Measurements from ENCODE around the gene PLEKHA7. TPM values are rescaled to one million over a fixed set of nuclear protein-coding genes. Genes with fewer than 3 reads are reported as not detected.

The PLEKHA7 gene
- total and polyA plus RNA-seq, 2 experiments from 2014 or later: 0.43 TPM; not detected in 1

DNA sequence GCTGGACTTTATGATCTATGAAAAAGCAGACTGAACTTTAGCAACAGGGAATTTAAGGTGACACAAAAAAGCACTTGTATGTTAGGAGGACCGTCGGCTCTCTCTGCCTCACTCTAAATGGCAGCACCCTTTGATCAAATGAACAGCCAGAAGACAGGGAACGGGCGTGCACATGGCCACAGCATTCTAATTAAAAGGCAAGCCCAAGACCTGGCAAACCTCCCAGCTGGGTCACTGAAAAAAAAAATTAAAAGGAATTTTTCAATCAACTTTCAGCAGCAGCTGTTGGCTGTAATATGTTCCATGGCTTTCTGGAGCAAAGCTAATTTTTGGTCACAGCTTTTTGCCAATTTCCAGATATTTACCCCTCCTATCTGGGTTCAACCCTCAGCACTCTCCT lies 159.2 kb downstream of the PLEKHA7 start:
- no peaks in the 10 kb centered on the region for H3K36me3 ChIP-seq (ENCODE audit: low read depth)
- no peaks in the 10 kb centered on the region for H3K9me3 ChIP-seq (ENCODE audit: low read depth)
- no peaks in the 10 kb centered on the region for H3K79me2 ChIP-seq (ENCODE audit: insufficient read depth)
- 1 to 9% methylated on average over 4 of the region's 4 CpGs for WGBS, 2 experiments (ENCODE audit: low coverage in 1 of 2, low lambda C conversion rate in 2 of 2, missing lambda C conversion rate in 2 of 2)
- no peaks in the 10 kb centered on the region for H3K9me2 ChIP-seq (ENCODE audit: insufficient read depth)
- no peaks in the 10 kb centered on the region for H4K20me1 ChIP-seq (ENCODE audit: insufficient read depth)
- no peak overlapping the region for H2AFZ ChIP-seq
- H3K27me3 ChIP-seq (replicated peaks; ENCODE audit: insufficient read depth): no peaks in the 10 kb centered on the region
- TF ChIP-seq EZH2phosphoT487 (IDR thresholded peaks at IDR 0.05; ENCODE audit: insufficient read depth, low read depth): no peak
- no peak for TF ChIP-seq EZH2 (IDR thresholded peaks at IDR 0.05; ENCODE audit: insufficient read depth, poor library complexity, severe bottlenecking)
- in situ Hi-C loops (cut with MboI): no loop called here
- no peak overlapping the region for H3K4me2 ChIP-seq (ENCODE audit: unreplicated experiment)
- H3F3A ChIP-seq (ENCODE audit: insufficient read depth): no peaks in the 10 kb centered on the region
- no peak for DNase-seq
- H3K4me3 ChIP-seq: no peak overlapping the region
- no peaks in the 10 kb centered on the region for H3K4me1 ChIP-seq (ENCODE audit: insufficient read depth)
- no peak overlapping the region for H3K9ac ChIP-seq
- no peak overlapping the region for H3K27ac ChIP-seq

DNA sequence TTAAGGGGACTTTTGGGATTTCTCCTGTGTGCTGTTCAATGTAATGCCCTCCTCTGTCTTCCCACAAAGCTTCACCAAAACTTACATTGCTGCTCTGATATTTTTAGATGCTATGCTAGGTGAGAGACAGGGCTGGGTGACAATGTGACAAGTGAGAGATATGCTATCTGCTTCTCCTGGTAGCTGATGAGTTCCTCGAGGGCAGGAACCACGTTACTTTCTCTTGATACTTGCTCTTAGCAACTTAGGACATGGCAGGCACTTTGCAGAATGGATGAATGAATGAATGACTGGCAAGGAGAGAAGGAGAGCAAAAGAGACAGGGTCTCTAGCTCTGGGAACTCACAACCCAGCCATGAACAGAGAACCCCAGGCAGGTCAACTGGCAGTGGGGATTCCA lies 160.4 kb downstream of the PLEKHA7 start:
- WGBS, 2 experiments (ENCODE audit: low coverage in 1 of 2, low lambda C conversion rate in 2 of 2, missing lambda C conversion rate in 2 of 2): 33 to 43% methylated on average over 2 of the region's 2 CpGs

DNA sequence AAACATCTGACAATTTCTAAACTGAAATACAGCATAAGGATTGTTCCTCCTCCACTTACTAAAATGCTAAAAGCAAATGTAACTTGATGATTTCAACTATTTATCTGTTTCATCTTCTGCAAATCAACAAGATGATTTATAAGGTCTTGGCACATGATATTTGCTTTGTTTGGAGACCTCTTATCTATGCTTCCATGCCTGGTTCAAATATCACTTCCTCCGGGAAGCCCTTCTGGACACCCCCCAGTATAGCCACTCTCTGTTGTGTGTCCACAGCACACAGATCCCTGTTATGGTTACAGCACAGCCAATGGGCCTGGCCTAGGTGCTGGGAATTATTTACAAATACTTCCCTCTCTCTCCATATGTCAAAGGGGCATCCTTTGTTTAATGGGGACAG lies 160.9 kb downstream of the PLEKHA7 start:
- Histone ChIP-seq H3K4me3 (no peak overlapping the region), H3K79me2 (ENCODE audit: insufficient read depth) (no peaks in the 10 kb centered on the region)
- in situ Hi-C loops (cut with MboI): no loop called here

More for the DNA sequence above, 160.4 kb downstream of the PLEKHA7 start:
- Histone ChIP-seq H2AFZ (no peak overlapping the region), H3K27ac (no peak overlapping the region), H3K79me2 (ENCODE audit: insufficient read depth) (no peaks in the 10 kb centered on the region), H3K9me2 (ENCODE audit: insufficient read depth) (no peaks in the 10 kb centered on the region), H3K4me2 (ENCODE audit: unreplicated experiment) (no peak overlapping the region), H3K27me3 (replicated peaks; ENCODE audit: insufficient read depth) (0 out of 2 replicates have a peak, but pooled peaks cover 5% of the 10 kb centered on the region), H3K4me3 (no peak overlapping the region), H3K9me3 (ENCODE audit: low read depth) (no peaks in the 10 kb centered on the region), H3K9ac (no peak overlapping the region), H3K4me1 (ENCODE audit: insufficient read depth) (no peaks in the 10 kb centered on the region), H4K20me1 (ENCODE audit: insufficient read depth) (no peaks in the 10 kb centered on the region), H3F3A (ENCODE audit: insufficient read depth) (no peaks in the 10 kb centered on the region), H3K36me3 (ENCODE audit: low read depth) (no peaks in the 10 kb centered on the region)
- in situ Hi-C loops (cut with MboI): no loop called here
- no peak for DNase-seq
- TF ChIP-seq EZH2phosphoT487 (IDR thresholded peaks at IDR 0.05; ENCODE audit: insufficient read depth, low read depth): no peak
- TF ChIP-seq EZH2 (IDR thresholded peaks at IDR 0.05; ENCODE audit: insufficient read depth, poor library complexity, severe bottlenecking): no peak

DNA sequence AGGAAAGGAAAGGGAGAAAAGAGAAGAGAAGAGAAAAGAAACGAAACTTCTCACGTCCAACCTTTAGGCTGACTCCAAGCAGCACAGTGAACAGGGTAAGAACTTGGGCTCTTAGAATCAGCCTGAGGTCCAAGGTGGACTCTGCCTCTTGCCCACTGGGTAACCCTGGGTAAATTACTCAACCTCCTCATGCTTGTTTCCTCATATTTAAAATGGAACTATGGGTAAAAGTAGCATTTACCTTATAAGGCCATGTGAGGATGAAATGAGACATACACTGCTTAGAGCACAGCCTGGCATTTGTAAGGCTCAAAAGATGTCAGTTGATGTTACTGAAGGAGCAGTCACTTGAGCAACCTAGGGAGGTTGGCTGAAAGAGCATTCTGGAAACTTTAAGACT lies 167.9 kb downstream of the PLEKHA7 start:
- Histone ChIP-seq H4K20me1 (ENCODE audit: insufficient read depth) (no peaks in the 10 kb centered on the region), H3F3A (ENCODE audit: insufficient read depth) (no peaks in the 10 kb centered on the region), H3K79me2 (ENCODE audit: insufficient read depth) (no peaks in the 10 kb centered on the region), H3K9ac (no peak overlapping the region), H3K4me1 (ENCODE audit: insufficient read depth) (no peaks in the 10 kb centered on the region), H3K4me2 (ENCODE audit: unreplicated experiment) (no peak overlapping the region), H3K36me3 (ENCODE audit: low read depth) (no peaks in the 10 kb centered on the region), H2AFZ (no peak overlapping the region), H3K9me2 (ENCODE audit: insufficient read depth) (no peaks in the 10 kb centered on the region), H3K27ac (no peak overlapping the region), H3K4me3 (no peak overlapping the region), H3K27me3 (replicated peaks; ENCODE audit: insufficient read depth) (0 out of 2 replicates have a peak, but pooled peaks cover 5% of the 10 kb centered on the region), H3K9me3 (ENCODE audit: low read depth) (no peaks in the 10 kb centered on the region)
- WGBS, 2 experiments (ENCODE audit: low coverage in 1 of 2, low lambda C conversion rate in 2 of 2, missing lambda C conversion rate in 2 of 2): 64 to 72% methylated on average over 2 of the region's 2 CpGs
- DNase-seq: no peak
- TF ChIP-seq EZH2phosphoT487 (IDR thresholded peaks at IDR 0.05; ENCODE audit: insufficient read depth, low read depth): no peak
- TF ChIP-seq EZH2 (IDR thresholded peaks at IDR 0.05; ENCODE audit: insufficient read depth, poor library complexity, severe bottlenecking): no peak
- in situ Hi-C loops (cut with MboI): no loop called here

More for the DNA sequence above, 160.9 kb downstream of the PLEKHA7 start:
- H4K20me1 ChIP-seq (ENCODE audit: insufficient read depth): no peaks in the 10 kb centered on the region
- no peaks in the 10 kb centered on the region for H3K36me3 ChIP-seq (ENCODE audit: low read depth)
- no peaks in the 10 kb centered on the region for H3K4me1 ChIP-seq (ENCODE audit: insufficient read depth)
- H2AFZ ChIP-seq: no peak overlapping the region
- H3K4me2 ChIP-seq (ENCODE audit: unreplicated experiment): no peak overlapping the region
- WGBS, 2 experiments (ENCODE audit: low coverage in 1 of 2, low lambda C conversion rate in 2 of 2, missing lambda C conversion rate in 2 of 2): 84 to 87% methylated on average over 1 of the region's 1 CpG
- TF ChIP-seq EZH2 (IDR thresholded peaks at IDR 0.05; ENCODE audit: insufficient read depth, poor library complexity, severe bottlenecking): no peak
- TF ChIP-seq EZH2phosphoT487 (IDR thresholded peaks at IDR 0.05; ENCODE audit: insufficient read depth, low read depth): no peak
- no peaks in the 10 kb centered on the region for H3K9me2 ChIP-seq (ENCODE audit: insufficient read depth)
- DNase-seq: no peak
- 0 out of 2 replicates have a peak, but pooled peaks cover 5% of the 10 kb centered on the region for H3K27me3 ChIP-seq (replicated peaks; ENCODE audit: insufficient read depth)
- H3F3A ChIP-seq (ENCODE audit: insufficient read depth): no peaks in the 10 kb centered on the region
- no peak overlapping the region for H3K27ac ChIP-seq
- H3K9me3 ChIP-seq (ENCODE audit: low read depth): no peaks in the 10 kb centered on the region
- no peak overlapping the region for H3K9ac ChIP-seq
